ENCODE measurements around the gene DCAF16.
A peak's percentile ranks its signal among the peaks of the same experiment; 100 is the strongest.

The DCAF16 gene

GRCh38 chr4:17846266-17846665 is 35.7 kb upstream of the DCAF16 start:
- H3K4me3 ChIP-seq (IDR thresholded peaks at IDR 0.05; ENCODE audit: insufficient read depth, low read depth, low read length): no peak overlapping the region
- H2AFZ ChIP-seq (ENCODE audit: low read depth): no peak overlapping the region
- H3K9ac ChIP-seq: no peak overlapping the region
- no peaks in the 10 kb centered on the region for H3K79me2 ChIP-seq (ENCODE audit: insufficient read depth, low read depth)
- no peak overlapping the region for H3K4me2 ChIP-seq
- no peaks in the 10 kb centered on the region for H4K20me1 ChIP-seq (ENCODE audit: insufficient read depth)
- H3K27ac ChIP-seq: no peak overlapping the region
- H3K4me1 ChIP-seq (ENCODE audit: low read depth, poor library complexity, severe bottlenecking): no peaks in the 10 kb centered on the region
- TF ChIP-seq, protein P1, sequence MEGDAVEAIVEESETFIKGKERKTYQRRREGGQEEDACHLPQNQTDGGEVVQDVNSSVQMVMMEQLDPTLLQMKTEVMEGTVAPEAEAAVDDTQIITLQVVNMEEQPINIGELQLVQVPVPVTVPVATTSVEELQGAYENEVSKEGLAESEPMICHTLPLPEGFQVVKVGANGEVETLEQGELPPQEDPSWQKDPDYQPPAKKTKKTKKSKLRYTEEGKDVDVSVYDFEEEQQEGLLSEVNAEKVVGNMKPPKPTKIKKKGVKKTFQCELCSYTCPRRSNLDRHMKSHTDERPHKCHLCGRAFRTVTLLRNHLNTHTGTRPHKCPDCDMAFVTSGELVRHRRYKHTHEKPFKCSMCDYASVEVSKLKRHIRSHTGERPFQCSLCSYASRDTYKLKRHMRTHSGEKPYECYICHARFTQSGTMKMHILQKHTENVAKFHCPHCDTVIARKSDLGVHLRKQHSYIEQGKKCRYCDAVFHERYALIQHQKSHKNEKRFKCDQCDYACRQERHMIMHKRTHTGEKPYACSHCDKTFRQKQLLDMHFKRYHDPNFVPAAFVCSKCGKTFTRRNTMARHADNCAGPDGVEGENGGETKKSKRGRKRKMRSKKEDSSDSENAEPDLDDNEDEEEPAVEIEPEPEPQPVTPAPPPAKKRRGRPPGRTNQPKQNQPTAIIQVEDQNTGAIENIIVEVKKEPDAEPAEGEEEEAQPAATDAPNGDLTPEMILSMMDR (conservative IDR thresholded peaks at IDR 0.05; ENCODE audit: low read depth, low read length): no peak
- no peaks in the 10 kb centered on the region for H3K27me3 ChIP-seq (ENCODE audit: insufficient read depth, low read depth)
- H3K36me3 ChIP-seq (ENCODE audit: insufficient read depth): no peaks in the 10 kb centered on the region

DNA sequence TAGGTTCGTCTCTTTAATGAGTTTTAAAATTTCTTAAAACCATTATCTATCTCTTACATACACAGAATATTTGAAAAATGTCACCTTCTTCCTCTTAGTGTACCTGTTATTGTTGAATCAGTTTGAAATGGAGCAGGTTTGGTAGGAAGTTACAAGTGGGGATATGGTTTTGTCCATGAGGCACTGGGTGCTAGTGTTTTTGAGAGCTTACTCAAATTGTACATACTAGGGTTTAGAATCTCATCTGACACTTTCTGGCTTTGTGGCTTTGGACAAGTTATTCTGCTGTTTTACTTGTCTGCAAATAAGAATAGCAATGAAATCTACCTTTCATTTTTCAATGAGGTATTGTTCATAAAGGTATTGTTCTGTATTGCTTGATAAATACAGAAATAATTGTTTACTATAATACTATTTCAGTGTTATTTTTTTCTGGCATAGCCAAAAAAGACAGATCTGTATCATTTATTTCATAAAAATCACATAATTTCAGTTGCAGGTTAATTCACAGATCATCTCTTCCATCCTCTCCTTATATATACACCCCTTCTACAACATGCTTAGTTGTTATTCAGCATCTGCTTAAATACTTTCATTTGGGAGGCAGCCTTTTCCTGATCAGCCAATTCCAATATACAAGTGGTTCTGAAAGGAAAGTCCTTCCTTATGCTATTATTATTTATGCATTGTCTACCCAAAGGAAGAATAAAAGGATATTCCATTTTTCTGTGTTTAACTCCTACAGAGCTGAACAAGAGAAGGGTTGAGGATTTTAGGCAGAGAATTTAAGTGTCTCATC is 13.5 kb upstream of the DCAF16 start:
- H3K9ac ChIP-seq: no peak overlapping the region
- no peaks in the 10 kb centered on the region; the same call in 1 of the 2 replicates for H3K79me2 ChIP-seq (ENCODE audit: insufficient read depth, low read depth)
- no peaks in the 10 kb centered on the region for H3K27me3 ChIP-seq (ENCODE audit: insufficient read depth, low read depth)
- no peaks in the 10 kb centered on the region for H3K4me1 ChIP-seq (ENCODE audit: low read depth, poor library complexity, severe bottlenecking)
- H3K27ac ChIP-seq: no peak overlapping the region
- TF ChIP-seq, protein P1 (conservative IDR thresholded peaks at IDR 0.05; ENCODE audit: low read depth, low read length): no peak
- no peak overlapping the region for H3K4me3 ChIP-seq (IDR thresholded peaks at IDR 0.05; ENCODE audit: insufficient read depth, low read depth, low read length)
- H2AFZ ChIP-seq (ENCODE audit: low read depth): no peak overlapping the region
- H3K36me3 ChIP-seq (ENCODE audit: insufficient read depth): no peaks in the 10 kb centered on the region
- H4K20me1 ChIP-seq (ENCODE audit: insufficient read depth): no peaks in the 10 kb centered on the region
- H3K4me2 ChIP-seq: no peak overlapping the region

GRCh38 chr4:17817027-17817426 is 6.5 kb upstream of the DCAF16 start:
- Histone ChIP-seq H3K27ac (no peak overlapping the region), H3K4me1 (ENCODE audit: low read depth, poor library complexity, severe bottlenecking) (peaks cover 22% of the 10 kb centered on the region), H2AFZ (ENCODE audit: low read depth) (no peak overlapping the region), H3K4me3 (IDR thresholded peaks at IDR 0.05; ENCODE audit: insufficient read depth, low read depth, low read length) (no peak overlapping the region), H3K36me3 (ENCODE audit: insufficient read depth) (no peaks in the 10 kb centered on the region; the same call in 1 of the 2 replicates), H4K20me1 (ENCODE audit: insufficient read depth) (no peaks in the 10 kb centered on the region), H3K79me2 (ENCODE audit: insufficient read depth, low read depth) (peaks cover 60% of the 10 kb centered on the region), H3K9ac (no peak overlapping the region), H3K4me2 (no peak overlapping the region), H3K27me3 (ENCODE audit: insufficient read depth, low read depth) (no peaks in the 10 kb centered on the region)
- TF ChIP-seq, protein P1 (conservative IDR thresholded peaks at IDR 0.05; ENCODE audit: low read depth, low read length): peak; percentile 51

DNA sequence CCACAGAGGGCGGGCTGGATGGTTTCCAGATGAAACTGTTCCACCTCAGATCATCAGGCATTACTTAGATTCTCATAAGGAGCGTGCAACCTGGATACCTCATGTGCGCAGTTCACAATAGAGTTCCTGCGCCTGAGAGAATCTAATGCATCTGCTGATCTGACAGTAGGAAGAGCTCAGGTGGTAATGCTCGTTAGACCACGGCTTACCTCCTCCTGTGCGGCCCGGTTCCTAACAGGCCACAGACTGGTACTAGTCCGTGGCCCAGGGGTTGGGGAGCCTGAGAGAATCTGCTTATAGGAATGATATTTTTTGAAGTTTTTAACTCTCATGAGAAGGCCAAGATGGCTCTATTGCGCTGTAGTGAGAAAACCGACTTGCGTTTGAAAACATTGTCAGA is 5.6 kb upstream of the DCAF16 start:
- no peaks in the 10 kb centered on the region; the same call in 1 of the 2 replicates for H3K36me3 ChIP-seq (ENCODE audit: insufficient read depth)
- TF ChIP-seq, protein P1 (conservative IDR thresholded peaks at IDR 0.05; ENCODE audit: low read depth, low read length): no peak

More for the DNA sequence above, 5.6 kb upstream of the DCAF16 start:
- Histone ChIP-seq H3K27ac (no peak overlapping the region), H3K4me1 (ENCODE audit: low read depth, poor library complexity, severe bottlenecking) (peaks cover 22% of the 10 kb centered on the region), H3K9ac (no peak overlapping the region), H3K4me3 (IDR thresholded peaks at IDR 0.05; ENCODE audit: insufficient read depth, low read depth, low read length) (no peak overlapping the region), H3K79me2 (ENCODE audit: insufficient read depth, low read depth) (peaks cover 68% of the 10 kb centered on the region), H3K27me3 (ENCODE audit: insufficient read depth, low read depth) (no peaks in the 10 kb centered on the region), H3K4me2 (no peak overlapping the region), H2AFZ (ENCODE audit: low read depth) (no peak overlapping the region), H4K20me1 (ENCODE audit: insufficient read depth) (no peaks in the 10 kb centered on the region)
